HepG2 (cell line): ENCODE data around the gene CLCN2. TPM values are rescaled to one million over a fixed set of nuclear protein-coding genes. Genes with fewer than 3 reads are reported as not detected.

ENCODE experiments used
- ATF5 ChIP-seq: sonication (generic); formaldehyde crosslinking; IDR thresholded peaks from 2 replicates; pipeline ENCODE4 v1.4.0; 2020; ENCODE audit warnings: mild to moderate bottlenecking, low read depth, missing genetic modification reagents
- BATF2 ChIP-seq: sonication (generic); formaldehyde crosslinking; IDR thresholded peaks from 2 replicates; pipeline ENCODE4 v1.8.0; 2022; ENCODE audit warnings: mild to moderate bottlenecking, missing genetic modification reagents, moderate library complexity
- BCL6 ChIP-seq: IDR thresholded peaks from 2 replicates; pipeline ENCODE4 v1.6.1; 2016; ENCODE audit warnings: missing genetic modification reagents, missing compliant biosample characterization
- CHD2 ChIP-seq: IDR thresholded peaks from 2 replicates; pipeline ENCODE4 v1.6.1; 2011; ENCODE audit warnings: low read depth, low read length, improper control_type of control experiment
- CHD4 ChIP-seq: fragments of 200-600 bp; sonication (generic); IDR thresholded peaks from 2 replicates; pipeline ENCODE4 v1.7.0; 2017; ENCODE audit warnings: mild to moderate bottlenecking, low read length, borderline replicate concordance
- FOXC1 ChIP-seq: sonication (generic); formaldehyde crosslinking; IDR thresholded peaks from 2 replicates; pipeline ENCODE4 v1.8.0; 2022; ENCODE audit warnings: mild to moderate bottlenecking, missing genetic modification reagents, borderline replicate concordance
- GATAD2A ChIP-seq: IDR thresholded peaks from 2 replicates; pipeline ENCODE4 v1.6.1; 2016
- HIC2 ChIP-seq: sonication (generic); formaldehyde crosslinking; IDR thresholded peaks from 2 replicates; pipeline ENCODE4 v1.9.0; 2022; ENCODE audit warnings: low read depth, missing genetic modification reagents
- HNRNPUL1 ChIP-seq: fragments of 200-400 bp; formaldehyde crosslinking; IDR thresholded peaks from 2 replicates; pipeline ENCODE4 v1.6.1; 2017; ENCODE audit warnings: low read depth, mild to moderate bottlenecking, low read length, moderate library complexity
- KDM3A ChIP-seq: IDR thresholded peaks from 2 replicates; pipeline ENCODE4 v1.6.1; 2018; ENCODE audit warnings: low read depth, missing compliant biosample characterization
- MBD4 ChIP-seq: IDR thresholded peaks from 2 replicates; pipeline ENCODE4 v1.6.1; 2012; ENCODE audit warnings: low read length, inconsistent platforms, borderline replicate concordance
- RELA ChIP-seq: sonication (generic); formaldehyde crosslinking; IDR thresholded peaks from 2 replicates; pipeline ENCODE4 v1.4.0; 2020; ENCODE audit warnings: missing genetic modification reagents
- SATB2 ChIP-seq: sonication (generic); formaldehyde crosslinking; IDR thresholded peaks from 2 replicates; pipeline ENCODE4 v1.5.0; 2020; ENCODE audit warnings: missing genetic modification reagents
- SNAPC5 ChIP-seq: sonication (generic); formaldehyde crosslinking; IDR thresholded peaks from 2 replicates; pipeline ENCODE4 v1.8.1; 2023; ENCODE audit warnings: mild to moderate bottlenecking, missing genetic modification reagents, borderline replicate concordance
- SNRNP70 ChIP-seq: fragments of 200-400 bp; formaldehyde crosslinking; IDR thresholded peaks from 2 replicates; pipeline ENCODE4 v1.6.1; 2017; ENCODE audit warnings: mild to moderate bottlenecking, low read depth, low read length, moderate library complexity
- SP5 ChIP-seq: IDR thresholded peaks from 2 replicates; pipeline ENCODE4 v1.6.1; 2016; ENCODE audit warnings: low read depth, borderline replicate concordance
- THYN1 ChIP-seq: sonication (generic); formaldehyde crosslinking; IDR thresholded peaks from 2 replicates; pipeline ENCODE4 v1.8.1; 2023; ENCODE audit warnings: low read depth, mild to moderate bottlenecking, moderate library complexity, missing genetic modification reagents, borderline replicate concordance
- ZFYVE20 ChIP-seq: sonication (generic); formaldehyde crosslinking; IDR thresholded peaks from 2 replicates; pipeline ENCODE4 v1.8.0; 2023; ENCODE audit warnings: low read depth, mild to moderate bottlenecking, moderate library complexity, missing genetic modification reagents, borderline replicate concordance
- ZNF468 ChIP-seq: sonication (generic); formaldehyde crosslinking; IDR thresholded peaks from 2 replicates; pipeline ENCODE4 v1.8.0; 2022; ENCODE audit warnings: mild to moderate bottlenecking, moderate library complexity, missing genetic modification reagents
- ZNF724P ChIP-seq: sonication (generic); formaldehyde crosslinking; IDR thresholded peaks from 2 replicates; pipeline ENCODE4 v1.8.0; 2022; ENCODE audit warnings: missing genetic modification reagents, borderline replicate concordance
- ZNF792 ChIP-seq: IDR thresholded peaks from 2 replicates; pipeline ENCODE4 v1.6.1; 2016
- polyA plus RNA-seq, 8 experiments: library from polyadenylated mRNA; depleted of rRNA in 3 of 8; stranded (reverse) in 7 of 8; unstranded in 1 of 8; fragments of >200 nt; fragmentation: Illumina TruSeq in 4 of 8; extraction: Trizol in 4 of 8; gene quantifications; 2 replicates each; pipeline versions ENCODE4 v1.2.1 to v1.2.3, GENCODE V29; 2011 to 2016; ENCODE audit warnings: low read depth in 4 of 8, missing spikeins in 1 of 8, mixed read lengths in 1 of 8; ENCODE audit not compliant: insufficient read depth in 1 of 8
- total RNA-seq, 5 experiments: library from RNA; depleted of rRNA; stranded (reverse); fragments of >200 nt; fragmentation: Illumina TruSeq; extraction: Trizol; gene quantifications; 2 replicates each; pipeline ENCODE4 v1.2.3, GENCODE V29; 2016; ENCODE audit warnings: low read depth in 1 of 5
- TF ChIP-seq, protein P1 (sequence below): sonication (generic); formaldehyde crosslinking; IDR thresholded peaks from 2 replicates; pipeline ENCODE4 v1.8.1; 2023; ENCODE audit warnings: missing genetic modification reagents, inconsistent platforms, borderline replicate concordance
- TF ChIP-seq, protein P2 (sequence below): IDR thresholded peaks from 2 replicates; pipeline ENCODE4 v1.6.1; 2018; ENCODE audit warnings: missing genetic modification reagents

CLCN2 gene
- total and polyA plus RNA-seq, 2 of the 13 experiments (the other 11 are each of a cell fraction or from before 2014, with no cell fraction given), result 11.4 to 13.5 TPM

- TF ChIP-seq SNAPC5 (CRISPR knock-in tag), result peak; percentile 63; the same call in 1 of the 2 replicates
- TF ChIP-seq ZNF792 (CRISPR knock-in tag), result peak; percentile 40; the same call in 1 of the 2 replicates
- TF ChIP-seq CHD2, result peak; percentile 94
- no peak for TF ChIP-seq HIC2 (CRISPR knock-in tag)
- no peak for TF ChIP-seq ATF5 (CRISPR knock-in tag)
- TF ChIP-seq BATF2 (CRISPR knock-in tag), result no peak
- TF ChIP-seq GATAD2A (CRISPR knock-in tag), result 0 out of 2 replicates have a peak, but pooled peaks have one; percentile 24
- no peak for TF ChIP-seq THYN1 (CRISPR knock-in tag)
- TF ChIP-seq, protein P1, sequence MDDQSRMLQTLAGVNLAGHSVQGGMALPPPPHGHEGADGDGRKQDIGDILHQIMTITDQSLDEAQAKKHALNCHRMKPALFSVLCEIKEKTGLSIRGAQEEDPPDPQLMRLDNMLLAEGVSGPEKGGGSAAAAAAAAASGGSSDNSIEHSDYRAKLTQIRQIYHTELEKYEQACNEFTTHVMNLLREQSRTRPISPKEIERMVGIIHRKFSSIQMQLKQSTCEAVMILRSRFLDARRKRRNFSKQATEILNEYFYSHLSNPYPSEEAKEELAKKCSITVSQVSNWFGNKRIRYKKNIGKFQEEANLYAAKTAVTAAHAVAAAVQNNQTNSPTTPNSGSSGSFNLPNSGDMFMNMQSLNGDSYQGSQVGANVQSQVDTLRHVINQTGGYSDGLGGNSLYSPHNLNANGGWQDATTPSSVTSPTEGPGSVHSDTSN, result no peak
- no peak for TF ChIP-seq CHD4
- no peak for TF ChIP-seq KDM3A (CRISPR knock-in tag)
- TF ChIP-seq ZFYVE20 (CRISPR knock-in tag), result no peak
- TF ChIP-seq SATB2 (CRISPR knock-in tag), result no peak
- TF ChIP-seq MBD4, result no peak
- no peak for TF ChIP-seq ZNF724P (CRISPR knock-in tag)
- TF ChIP-seq, protein P2, sequence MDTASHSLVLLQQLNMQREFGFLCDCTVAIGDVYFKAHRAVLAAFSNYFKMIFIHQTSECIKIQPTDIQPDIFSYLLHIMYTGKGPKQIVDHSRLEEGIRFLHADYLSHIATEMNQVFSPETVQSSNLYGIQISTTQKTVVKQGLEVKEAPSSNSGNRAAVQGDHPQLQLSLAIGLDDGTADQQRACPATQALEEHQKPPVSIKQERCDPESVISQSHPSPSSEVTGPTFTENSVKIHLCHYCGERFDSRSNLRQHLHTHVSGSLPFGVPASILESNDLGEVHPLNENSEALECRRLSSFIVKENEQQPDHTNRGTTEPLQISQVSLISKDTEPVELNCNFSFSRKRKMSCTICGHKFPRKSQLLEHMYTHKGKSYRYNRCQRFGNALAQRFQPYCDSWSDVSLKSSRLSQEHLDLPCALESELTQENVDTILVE, result peak; percentile 72
- no peak for TF ChIP-seq HNRNPUL1
- no peak for TF ChIP-seq ZNF468 (CRISPR knock-in tag)
- TF ChIP-seq SP5 (CRISPR knock-in tag), result peak; percentile 72; the same call in 1 of the 2 replicates
- no peak for TF ChIP-seq FOXC1 (CRISPR knock-in tag)
- TF ChIP-seq RELA, result no peak
- no peak for TF ChIP-seq SNRNP70
- no peak for TF ChIP-seq BCL6 (CRISPR knock-in tag)
Observed at GRCh38 chr3:184298759-184299487, 62.5 kb downstream of the CLCN2 start, which contains the start of gene PSMD2 (continued).
